Ishikawa (cell line): ENCODE measurements around the gene TOX2.

ENCODE experiments used
- TF ChIP-seq, protein P1 (sequence below): IDR thresholded peaks from 2 replicates; pipeline ENCODE4 v1.6.1; 2012; ENCODE audit warnings: low read depth, mild to moderate bottlenecking
- TF ChIP-seq, protein P2 (sequence below): IDR thresholded peaks from 2 replicates; pipeline ENCODE4 v1.6.1; 2012

DNA sequence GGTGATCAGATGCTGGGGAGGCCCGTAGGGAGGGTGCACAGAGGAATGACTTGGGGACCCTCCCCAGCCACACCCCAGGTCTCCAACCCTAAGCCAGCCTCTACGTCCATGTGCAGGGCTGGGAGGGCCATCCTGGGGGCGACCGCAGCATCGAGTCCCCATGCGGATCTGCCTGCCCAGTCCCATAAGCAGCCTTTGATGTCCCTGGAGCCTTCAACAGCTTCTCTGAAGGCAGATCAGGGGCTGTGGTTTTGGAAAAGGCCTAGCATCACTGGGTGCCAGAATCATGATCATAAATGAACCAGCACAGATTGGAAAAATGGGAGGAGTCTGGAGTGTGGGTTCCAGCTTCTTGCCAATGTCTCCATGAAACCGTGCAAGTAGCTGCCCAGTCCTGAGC, 22.9 kb downstream of the TOX2 start:
- TF ChIP-seq, protein P1, sequence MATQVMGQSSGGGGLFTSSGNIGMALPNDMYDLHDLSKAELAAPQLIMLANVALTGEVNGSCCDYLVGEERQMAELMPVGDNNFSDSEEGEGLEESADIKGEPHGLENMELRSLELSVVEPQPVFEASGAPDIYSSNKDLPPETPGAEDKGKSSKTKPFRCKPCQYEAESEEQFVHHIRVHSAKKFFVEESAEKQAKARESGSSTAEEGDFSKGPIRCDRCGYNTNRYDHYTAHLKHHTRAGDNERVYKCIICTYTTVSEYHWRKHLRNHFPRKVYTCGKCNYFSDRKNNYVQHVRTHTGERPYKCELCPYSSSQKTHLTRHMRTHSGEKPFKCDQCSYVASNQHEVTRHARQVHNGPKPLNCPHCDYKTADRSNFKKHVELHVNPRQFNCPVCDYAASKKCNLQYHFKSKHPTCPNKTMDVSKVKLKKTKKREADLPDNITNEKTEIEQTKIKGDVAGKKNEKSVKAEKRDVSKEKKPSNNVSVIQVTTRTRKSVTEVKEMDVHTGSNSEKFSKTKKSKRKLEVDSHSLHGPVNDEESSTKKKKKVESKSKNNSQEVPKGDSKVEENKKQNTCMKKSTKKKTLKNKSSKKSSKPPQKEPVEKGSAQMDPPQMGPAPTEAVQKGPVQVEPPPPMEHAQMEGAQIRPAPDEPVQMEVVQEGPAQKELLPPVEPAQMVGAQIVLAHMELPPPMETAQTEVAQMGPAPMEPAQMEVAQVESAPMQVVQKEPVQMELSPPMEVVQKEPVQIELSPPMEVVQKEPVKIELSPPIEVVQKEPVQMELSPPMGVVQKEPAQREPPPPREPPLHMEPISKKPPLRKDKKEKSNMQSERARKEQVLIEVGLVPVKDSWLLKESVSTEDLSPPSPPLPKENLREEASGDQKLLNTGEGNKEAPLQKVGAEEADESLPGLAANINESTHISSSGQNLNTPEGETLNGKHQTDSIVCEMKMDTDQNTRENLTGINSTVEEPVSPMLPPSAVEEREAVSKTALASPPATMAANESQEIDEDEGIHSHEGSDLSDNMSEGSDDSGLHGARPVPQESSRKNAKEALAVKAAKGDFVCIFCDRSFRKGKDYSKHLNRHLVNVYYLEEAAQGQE = no peak
- TF ChIP-seq, protein P2, sequence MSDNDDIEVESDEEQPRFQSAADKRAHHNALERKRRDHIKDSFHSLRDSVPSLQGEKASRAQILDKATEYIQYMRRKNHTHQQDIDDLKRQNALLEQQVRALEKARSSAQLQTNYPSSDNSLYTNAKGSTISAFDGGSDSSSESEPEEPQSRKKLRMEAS = no peak
